ENCODE results near the gene RAP1GAP. TPM values are rescaled to one million over a fixed set of nuclear protein-coding genes. Genes with fewer than 3 reads are reported as not detected.

RAP1GAP gene
- total and polyA plus RNA-seq, 9 of the 15 experiments (the other 6 are each of a cell fraction or from before 2014, with no cell fraction given), result 0.29 to 30.2 (median 19.2) TPM

GRCh38 chr1:21659099-21659923 lies 9.8 kb downstream of the RAP1GAP start (continued):
- TF ChIP-seq RNF219 (CRISPR knock-in tag; IDR thresholded peaks at IDR 0.05) (no peak), ZNF449 (CRISPR knock-in tag; IDR thresholded peaks at IDR 0.05) (peak; percentile 58; the same call in 1 of the 2 replicates), FOXP1 (CRISPR knock-in tag; IDR thresholded peaks at IDR 0.05) (peak; percentile 99), ZBTB34 (CRISPR knock-in tag; IDR thresholded peaks at IDR 0.05) (no peak), MAFF (IDR thresholded peaks at IDR 0.05; ENCODE audit: low read length) (no peak), MED1 (CRISPR knock-in tag; IDR thresholded peaks at IDR 0.05; ENCODE audit: borderline replicate concordance) (no peak), MNT (conservative IDR thresholded peaks at IDR 0.05) (peak; percentile 84 to 95), CTCFL (IDR thresholded peaks at IDR 0.05; ENCODE audit: borderline replicate concordance, insufficient read depth, low read depth, low read length, poor library complexity, severe bottlenecking) (peak; percentile 9), CREM (IDR thresholded peaks at IDR 0.05; ENCODE audit: low read depth) (peak; percentile 70), ZNF274 (IDR thresholded peaks at IDR 0.05; ENCODE audit: borderline replicate concordance, low read depth, low read length) (no peak; the same call in 1 of the 2 replicates), E2F5 (CRISPR knock-in tag; IDR thresholded peaks at IDR 0.05) (peak; percentile 95; the same call in 1 of the 2 replicates), GABPB1 (CRISPR knock-in tag; IDR thresholded peaks at IDR 0.05) (peak; percentile 87), CBX2 (IDR thresholded peaks at IDR 0.05; ENCODE audit: insufficient read depth, low read length, poor library complexity, severe bottlenecking) (no peak), ZNF12 (CRISPR knock-in tag; IDR thresholded peaks at IDR 0.05) (peak; percentile 89; the same call in 1 of the 2 replicates), ZNF232 (CRISPR knock-in tag; IDR thresholded peaks at IDR 0.05) (peak; percentile 96)

All from K562 (cell line).